ENCODE data around the gene NEK6.

The NEK6 gene

DNA sequence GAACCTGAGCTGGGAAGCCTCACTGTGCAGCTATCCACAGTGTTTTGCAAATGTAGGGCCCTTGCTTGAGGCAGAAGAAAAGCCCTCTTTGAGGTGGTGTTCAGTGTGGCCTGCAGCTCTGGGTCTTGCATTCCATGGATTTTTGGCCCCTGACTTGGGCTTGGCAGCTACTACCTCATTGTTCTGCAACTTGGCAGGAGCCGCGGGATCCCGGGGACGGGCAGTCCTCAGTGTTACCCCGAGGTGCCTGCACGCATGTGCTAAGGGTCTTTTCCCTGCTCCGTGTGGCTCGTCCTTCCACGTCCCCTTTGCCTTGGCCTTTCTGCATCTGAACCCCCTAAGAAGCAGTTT lies 39.8 kb downstream of the NEK6 start:
- no peak for DNase-seq

DNA sequence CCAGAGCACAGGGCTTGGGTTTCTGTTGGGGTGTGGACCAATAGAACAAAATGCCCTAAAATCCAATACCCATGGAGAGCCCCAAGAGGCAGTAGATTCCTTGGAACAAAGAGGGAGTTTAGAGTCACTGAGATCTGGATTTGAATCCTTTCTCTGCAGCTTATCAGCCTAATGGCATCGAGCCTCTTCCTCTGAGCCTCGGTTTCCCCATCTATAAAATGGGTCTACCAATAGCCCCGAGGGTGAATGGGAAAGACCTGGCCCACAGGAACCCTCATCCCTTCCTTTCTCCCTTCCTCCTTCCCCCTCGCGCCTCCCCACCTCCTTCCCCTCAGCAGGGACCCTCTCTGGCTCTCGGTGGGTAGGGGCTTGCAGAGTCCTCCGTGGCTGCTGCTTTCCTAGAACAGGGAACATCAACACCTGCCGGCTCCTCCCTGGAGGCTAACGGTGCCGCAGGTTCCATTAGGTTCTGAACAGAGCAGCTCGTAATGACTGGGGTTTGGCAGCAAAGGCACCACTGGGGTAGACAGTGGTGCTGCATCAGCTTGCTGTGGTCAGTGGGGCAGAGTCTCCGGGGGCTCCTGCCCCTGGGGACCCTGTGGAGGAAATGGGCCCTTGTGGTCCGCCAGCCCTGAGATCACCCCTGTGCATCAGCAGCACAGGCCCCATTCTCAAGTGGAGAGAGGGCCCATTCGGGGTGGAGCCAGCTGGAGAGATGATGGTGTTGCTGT lies 40.3 kb downstream of the NEK6 start:
- DNase-seq: no peak

DNA sequence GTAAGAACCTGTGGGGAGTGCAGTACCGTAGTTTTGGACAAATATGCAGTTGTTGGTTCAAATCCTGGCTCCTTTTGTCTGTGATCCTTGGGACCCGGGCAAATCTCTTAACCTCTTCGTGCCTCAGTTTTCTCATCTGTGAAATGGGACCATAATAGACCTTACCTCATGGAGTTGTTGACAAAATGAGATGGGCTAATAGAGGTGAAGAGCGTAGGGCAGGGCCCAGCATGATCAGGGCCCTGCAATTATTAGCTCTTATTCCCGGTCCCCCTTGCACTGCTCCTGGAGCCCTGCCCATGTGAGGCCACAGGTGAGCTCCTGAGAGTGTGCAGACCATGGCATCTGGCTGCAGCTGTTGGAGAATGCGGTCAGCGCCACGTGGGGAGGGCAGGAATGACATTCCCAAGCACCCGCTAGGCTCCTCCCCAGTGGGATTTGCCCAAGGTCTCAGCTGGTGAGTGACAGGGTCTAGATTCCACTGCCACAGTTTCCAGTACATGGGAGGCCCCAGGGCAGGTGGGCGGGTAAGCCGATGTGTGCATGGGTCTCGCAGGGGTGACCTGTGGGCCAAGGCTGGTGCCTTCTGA lies 41.0 kb downstream of the NEK6 start:
- DNase-seq: no peak

DNA sequence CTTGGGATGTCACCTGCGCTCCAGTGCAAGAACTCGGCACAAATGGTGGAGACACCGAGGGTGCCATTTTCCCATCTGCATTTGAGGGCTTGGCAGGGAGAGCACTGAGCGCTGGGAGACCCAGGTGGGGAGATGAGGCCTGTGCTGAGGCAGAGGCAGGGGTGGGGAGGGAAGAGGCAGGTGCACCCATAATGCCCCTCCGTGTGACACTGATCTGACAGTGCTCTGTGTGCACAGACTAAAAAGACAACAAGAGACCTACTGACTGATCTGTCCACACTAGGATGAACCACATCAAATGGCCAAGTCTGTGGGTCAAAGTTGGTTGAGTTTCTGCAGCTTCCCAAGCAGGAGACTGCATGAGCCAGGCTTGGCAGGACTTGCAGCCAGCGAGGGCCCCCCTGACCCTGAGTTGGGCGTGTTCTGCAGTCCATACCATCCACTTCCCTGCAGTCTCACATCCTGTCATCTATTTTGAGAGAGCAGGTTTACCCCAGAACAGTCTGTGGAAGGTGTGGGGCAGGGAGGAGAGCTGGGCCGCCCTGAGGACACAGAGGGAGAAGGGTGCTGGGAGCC lies 41.9 kb downstream of the NEK6 start:
- no peak for DNase-seq

DNA sequence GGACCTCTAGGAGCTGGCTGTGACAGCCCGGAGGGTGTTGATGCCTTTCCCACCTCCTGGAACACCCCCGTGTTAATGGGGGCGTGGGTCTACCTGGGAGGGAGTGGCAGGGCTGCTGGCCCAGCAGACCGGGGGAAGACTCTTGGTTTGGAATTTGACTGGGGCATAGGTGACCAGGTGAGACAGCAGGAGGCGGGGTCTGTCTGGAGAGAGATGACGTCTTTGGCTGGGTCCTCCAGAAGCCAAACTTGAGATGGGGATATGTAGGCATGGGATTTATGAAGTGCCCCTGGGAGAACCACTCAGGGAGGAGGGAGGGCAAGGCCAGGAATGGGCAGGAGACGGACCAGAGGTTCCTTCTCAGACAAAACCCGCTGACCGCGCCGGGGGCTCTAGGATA lies 42.6 kb downstream of the NEK6 start:
- no peak for DNase-seq

DNA sequence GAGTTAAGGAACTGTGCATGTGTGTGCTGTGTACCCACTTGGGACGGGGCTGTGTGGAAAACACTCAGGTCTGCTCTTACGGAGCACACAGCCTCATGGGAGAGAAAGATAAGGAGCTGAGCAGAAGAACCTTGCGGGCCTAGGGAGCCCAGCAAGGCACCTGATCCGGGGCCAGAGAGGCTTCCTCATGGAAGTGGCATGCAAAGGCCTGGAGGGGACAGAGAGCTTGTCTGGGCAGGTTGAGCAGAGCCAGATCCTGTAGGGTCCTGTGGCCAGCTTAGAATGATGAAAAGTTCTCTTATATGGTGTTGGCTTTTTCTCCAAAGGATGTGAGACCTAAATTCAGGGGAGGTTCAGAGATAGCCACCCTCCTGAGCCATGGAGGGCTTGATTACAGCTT lies 45.2 kb downstream of the NEK6 start:
- DNase-seq: no peak

DNA sequence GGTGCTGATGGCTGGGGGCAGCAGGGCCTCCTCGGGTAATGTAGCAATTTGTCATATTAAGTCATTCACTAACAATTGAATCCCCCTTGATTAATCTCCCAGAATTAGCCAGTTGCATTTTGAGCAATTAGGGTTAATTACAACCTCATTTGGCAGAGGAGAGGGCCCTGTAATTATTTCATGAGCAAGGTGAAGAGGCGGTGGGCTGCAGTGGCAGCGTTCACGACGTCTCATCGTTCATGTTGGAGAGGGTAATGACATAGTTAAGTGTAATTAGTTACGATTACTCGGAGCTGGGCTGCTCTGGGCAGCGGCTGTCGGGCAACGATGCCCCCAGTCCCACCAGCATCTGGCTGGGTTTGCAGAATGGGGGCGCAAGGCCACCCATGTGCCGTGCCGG lies 46.0 kb downstream of the NEK6 start:
- DNase-seq: no peak

DNA sequence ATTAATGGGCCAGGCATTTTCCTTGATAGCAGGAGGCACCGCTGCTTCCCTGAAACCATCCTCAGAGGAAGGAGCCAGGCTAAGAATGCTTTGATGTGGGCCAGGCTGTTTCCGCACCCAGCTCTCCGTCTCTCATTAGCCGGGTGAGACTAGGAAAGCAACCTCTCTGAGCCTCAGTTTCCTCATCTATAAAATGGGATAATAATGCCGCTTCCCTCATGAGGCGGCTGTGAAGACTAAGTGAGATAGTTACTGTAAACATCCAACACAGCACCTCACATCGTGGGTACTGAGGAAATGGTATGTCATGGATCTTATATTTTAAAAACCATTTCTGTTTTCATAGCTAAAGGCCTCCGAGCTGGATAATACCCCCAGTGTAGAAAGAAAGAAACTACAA lies 46.5 kb downstream of the NEK6 start:
- DNase-seq: no peak

DNA sequence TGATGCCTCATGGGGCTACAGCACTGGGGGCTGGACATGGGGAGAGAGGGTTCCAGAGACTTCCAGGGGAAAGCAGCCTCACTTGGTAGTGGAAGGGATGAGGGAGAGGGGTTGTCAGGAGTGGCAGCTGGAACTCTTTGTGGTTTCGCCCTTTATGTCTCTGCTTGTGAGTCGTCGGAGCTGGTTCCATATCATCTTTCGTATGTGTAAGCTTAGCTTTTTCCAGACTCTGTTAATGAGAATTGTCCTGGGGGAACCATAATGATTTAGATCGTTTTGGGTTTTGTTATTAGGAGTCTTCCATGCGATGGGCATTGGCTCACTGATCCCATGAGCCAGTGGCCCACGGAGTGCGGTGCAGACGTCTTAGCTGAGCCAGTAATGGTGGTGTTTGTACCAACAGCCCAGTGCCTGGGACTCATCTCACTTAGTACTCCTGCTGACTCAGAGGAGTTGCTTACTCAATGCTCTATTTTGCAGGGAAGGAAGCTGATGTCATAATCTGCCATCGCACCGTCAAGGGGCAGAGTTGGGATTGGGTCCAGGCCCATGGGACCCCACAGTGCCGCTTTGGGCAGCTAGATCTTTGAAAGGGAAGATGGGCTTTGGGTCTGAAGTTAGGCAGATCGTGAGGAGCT lies 48.5 kb downstream of the NEK6 start:
- DNase-seq: peak; percentile 73 to 85 (median 81)

DNA sequence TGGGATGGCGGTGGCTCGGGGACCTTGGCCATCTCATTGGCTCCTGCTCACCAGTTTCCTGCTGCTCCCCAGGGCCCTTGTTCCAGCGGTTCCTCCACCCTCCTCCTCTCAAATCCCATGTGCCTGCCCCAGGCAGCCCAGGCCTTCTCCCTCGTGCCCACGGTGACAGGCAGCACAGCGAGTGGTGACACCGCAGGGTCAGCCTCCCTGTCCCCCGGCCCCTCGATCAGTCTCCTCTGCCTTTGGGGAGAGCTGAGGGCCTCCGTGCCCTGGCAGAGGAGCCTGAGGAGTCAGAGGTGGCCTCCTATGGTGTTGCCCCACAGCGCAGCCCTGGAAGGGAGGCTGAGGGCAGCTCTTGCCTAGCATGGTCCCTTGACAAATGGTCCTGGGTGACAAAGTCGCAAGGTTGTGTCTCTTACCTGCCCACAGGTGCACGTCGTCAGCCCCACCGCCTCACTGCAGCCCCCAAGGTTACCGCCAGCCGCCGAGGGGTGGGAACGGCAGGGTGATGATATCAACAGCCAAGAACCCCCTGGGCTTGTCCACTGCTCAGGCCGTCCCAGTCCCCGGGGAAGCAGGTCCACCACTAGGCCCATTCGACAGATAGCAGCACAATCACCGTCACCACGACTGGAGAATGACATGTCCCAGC lies 49.8 kb downstream of the NEK6 start:
- DNase-seq: no peak

DNA sequence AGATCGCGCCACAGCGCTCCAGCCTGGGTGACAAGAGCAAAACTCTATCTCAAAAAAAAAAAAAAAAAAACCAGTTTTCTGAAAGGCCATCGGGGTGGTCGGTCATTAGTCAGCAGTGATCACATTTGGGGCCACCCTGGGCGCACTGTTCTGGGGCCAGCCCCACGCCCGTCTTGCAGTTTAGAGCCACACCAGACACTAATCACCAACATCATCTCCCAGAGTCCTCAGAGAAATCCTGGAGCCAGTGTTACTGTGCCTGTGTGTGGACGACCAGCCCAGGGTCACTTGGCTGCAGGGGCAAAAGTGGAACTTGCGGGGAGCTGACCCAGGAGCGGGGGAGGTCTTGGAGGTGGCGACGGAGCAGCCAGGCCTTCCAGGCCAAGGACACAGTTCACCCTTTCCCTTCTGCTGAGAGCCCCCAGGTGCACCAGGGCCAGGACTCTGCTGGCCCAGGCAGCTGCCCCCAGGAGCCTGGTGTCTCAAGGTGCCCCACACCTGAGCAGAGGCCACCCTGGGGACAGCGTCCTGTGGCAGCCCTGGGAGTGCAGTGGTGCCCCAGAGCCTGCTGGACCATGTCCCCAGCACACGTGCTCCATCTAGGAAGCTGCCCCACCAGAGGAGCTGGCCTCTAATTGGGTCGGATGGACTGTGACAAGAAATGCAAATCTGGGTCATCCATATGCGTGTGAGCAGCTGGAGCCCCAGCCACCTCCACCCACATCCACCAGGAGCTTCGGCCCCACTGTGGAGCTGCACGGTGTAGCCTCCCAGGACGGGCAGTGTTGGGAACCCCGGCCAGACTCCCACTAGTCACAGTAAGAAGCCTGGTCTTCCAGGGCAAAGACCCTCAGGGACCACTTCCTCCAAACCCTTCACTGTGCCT lies 51.1 kb downstream of the NEK6 start:
- DNase-seq: no peak

DNA sequence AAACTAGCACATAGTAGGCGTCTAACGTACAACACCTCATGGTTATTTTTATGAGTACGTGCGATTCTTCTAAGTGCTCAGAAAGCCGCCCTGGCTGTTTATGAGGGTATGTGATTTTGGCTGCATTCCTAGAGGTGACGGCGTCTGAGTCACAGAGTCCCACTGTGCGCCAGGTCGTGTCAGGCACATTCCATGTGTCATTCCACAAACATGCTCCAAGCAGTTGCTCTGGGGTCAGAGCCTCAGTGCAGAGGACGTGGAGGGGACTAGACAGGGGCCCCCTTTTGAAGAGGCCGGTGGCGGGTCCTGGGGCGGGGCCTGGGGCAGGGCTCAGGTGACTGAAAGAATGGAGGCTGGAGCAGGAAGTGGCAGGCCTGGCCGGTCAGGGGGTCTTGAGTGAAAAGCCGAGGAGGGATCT lies 51.9 kb downstream of the NEK6 start:
- no peak for DNase-seq

DNA sequence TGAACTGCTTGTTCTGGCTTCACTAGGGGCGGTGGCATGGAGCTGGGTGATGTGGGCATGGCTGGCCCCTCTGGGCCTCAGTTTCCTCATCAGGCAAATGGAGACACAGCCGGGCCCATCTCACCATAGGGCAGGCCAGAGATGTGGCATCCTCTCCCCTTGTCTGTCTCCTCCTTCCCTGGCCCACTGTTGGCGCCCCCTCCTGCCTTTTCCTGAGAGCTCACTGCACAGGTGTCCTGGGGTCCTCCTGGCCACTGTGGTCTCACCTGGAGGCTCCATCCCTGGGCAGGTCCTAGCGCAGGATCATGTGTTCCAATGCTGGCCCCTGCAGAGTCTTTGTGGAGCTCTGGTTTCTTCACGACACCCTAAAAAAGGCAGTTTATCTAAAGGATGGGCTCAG lies 53.5 kb downstream of the NEK6 start:
- DNase-seq: no peak

DNA sequence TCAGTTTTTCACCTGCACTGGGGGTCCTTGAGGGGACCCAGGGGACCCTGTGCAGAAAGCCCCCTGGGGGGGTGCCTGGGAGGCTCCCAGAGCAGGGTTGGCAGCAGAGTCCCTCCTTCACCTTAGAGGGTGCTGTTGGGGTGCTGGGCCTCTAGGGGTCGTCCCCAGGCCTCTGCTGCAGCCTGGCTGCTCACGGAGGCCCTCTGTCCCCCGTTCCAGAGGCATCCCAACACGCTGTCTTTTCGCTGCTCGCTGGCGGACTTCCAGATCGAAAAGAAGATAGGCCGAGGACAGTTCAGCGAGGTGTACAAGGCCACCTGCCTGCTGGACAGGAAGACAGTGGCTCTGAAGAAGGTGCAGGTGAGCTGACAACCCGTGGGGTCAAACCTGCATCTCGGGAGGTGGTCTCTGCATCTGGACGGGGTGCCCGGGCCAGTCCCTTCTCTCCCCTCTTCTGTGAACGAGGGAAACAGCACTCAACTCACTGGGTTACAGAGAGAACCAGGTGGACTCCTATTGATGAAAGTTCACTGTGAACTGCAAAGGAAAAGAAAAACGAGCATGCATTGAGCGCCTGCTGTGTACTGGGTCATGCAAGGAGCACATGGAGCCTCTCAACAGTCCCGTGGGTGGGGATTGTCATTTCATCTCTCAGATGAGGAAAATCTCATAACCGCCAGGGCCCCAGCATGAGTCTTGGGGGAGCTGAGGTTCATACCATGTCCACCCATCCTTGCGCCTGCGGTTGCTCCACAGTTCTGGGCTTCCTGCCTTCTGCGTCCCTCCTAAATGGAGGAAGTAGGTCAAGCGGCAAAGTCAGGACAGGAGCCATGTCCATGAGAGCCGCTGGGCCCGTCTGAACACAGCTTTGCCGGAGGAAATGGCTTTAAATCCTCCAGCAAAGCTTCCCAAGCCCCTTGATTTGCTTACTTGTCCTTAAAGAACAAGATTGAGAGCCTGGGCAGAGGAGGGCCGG lies 54.8 kb downstream of the NEK6 start:
- no peak for DNase-seq

DNA sequence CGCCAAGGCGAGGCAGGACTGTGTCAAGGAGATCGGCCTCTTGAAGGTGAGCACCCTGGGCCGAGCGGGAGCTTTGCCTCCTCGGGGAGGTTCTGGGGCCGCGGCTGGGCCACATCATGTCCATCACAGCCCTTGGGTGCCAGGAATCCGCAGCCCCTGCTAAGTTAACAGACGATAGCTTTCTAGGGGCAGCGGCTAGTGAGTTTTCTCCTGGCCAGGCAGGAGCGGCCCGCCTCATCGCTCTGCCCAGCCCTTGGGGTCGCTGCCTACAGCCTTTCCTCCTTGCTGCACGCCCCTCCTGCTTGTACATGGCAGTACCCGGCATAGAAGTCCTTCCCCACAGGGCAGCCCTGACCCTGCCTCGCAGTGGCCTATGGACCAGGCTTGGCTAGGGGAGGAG lies 56.2 kb downstream of the NEK6 start:
- no peak for DNase-seq

DNA sequence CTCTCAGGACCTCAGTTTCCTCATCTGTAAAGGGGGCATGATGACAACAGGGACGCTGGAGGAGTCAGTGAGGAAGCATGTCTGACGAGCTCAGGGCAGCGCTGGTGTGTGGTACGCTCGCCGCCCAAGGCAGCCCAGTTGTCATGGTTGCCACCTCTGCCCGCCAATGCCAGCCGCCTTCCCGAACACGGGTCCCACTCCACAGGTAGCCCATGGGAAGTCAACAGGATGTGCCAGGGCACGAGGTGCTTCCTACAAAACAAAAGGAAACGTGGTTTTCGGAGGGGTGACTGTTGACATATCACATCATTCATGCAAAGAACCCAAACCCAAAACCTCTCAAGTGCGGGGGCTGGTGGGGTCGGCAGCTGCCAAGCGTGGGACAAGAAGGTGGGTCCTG lies 58.1 kb downstream of the NEK6 start:
- DNase-seq: no peak

DNA sequence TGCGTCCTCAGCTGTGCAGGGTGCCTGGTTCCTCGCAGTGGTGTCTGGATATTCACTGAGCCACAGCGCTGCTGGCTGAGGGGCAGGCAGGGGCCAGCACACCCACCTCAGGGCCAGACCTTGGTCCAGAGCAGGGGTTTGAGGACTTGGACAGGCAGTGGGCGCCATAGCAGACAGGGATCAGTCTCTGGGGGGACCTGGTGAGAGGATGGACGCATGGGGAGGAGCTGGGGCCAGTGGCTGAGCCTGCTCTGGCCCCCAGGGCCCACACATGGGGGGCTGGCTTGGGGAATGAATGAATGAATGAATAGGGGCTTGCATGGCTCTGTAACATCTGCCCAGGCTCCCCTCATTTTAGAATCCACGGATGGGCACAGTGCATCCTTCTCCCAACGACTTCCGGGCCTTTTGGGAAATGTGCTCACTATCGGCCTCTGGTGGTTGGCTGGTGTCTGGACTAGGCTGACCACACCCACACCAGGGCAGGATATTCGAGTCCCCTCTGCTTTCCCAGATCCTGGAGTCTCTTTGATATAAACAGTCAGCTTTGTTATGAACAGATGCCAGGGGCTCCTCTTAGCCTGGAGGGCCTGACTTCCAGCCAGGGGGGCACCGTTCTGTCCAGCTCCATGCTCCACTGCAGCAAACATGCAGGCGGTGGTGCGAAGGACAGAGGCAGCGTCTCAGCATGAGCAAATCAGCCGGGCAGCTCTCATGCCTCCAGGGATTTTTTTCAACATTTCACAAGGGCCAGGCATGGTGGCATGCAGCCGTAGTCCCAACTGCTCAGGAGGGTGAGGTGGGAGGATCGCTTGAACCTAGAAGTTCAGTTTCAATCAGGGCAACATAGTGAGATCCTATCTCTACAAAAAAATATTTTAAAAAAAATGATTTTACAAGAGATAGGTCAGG lies 62.6 kb downstream of the NEK6 start:
- peak; percentile 62 to 78 (median 76) for DNase-seq

DNA sequence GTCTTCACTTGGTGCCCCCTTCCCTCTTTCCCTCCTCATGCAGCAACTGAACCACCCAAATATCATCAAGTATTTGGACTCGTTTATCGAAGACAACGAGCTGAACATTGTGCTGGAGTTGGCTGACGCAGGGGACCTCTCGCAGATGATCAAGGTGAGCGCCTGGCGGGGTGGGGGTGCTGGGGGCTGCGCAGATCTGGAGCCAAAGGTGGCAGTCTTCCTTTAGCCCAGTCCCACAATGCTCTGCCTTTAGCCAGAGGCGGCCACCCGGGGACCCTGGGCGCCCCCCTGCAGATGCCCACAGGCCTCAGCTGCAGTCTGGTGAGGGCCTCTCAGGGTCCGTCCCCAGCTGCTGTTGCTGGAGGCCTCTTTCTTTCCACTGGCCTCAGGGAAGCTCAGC lies 63.7 kb downstream of the NEK6 start:
- no peak for DNase-seq

DNA sequence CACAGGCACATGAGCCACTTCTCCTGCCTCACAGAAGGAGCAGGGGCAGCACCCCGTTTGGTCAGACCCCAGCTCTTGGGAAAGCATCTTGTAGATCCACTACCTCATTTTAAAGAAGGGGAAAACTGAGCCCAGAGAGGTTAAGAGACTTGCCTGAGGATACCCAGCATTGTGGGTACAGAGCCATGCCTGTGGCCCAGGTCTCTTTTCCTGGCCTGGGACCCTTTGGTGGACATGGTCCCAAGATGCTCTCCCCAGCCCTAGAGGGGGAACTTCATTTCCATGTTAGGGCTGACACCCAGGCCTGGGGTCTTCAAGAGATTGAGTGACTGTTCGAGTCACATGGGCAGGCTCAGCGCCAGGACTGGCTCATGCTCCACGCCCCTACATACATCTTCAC lies 64.2 kb downstream of the NEK6 start:
- peak in 1 of 3 donors; percentile 18 for DNase-seq
